GM23338 (cell line): ENCODE measurements around the gene CDV3. TPM values are rescaled to one million over a fixed set of nuclear protein-coding genes. Genes with fewer than 3 reads are reported as not detected.

Experiments used
- ATAC-seq: fragments of 200-7000 bp; cut with Tn5 transposase; 3 replicates; pipeline ENCODE4 v1.9.1; 2020
- DNase-seq: peaks from one replicate; pipeline ENCODE4 v3.0.0-alpha.2; 2015; ENCODE audit warnings: low spot score
- H2AFZ ChIP-seq: fragments of 200-600 bp; sonication (generic); 2 replicates; pipeline ENCODE4 v1.8.0; 2016; ENCODE audit warnings: antibody characterized with exemption, mild to moderate bottlenecking, moderate library complexity
- H3F3A ChIP-seq: fragments of 200-600 bp; sonication (generic); replicated peaks from 2 replicates; pipeline ENCODE4 v1.8.0; 2017; ENCODE audit warnings: antibody characterized with exemption, mixed run types, low read depth
- H3K27ac ChIP-seq: fragments of 200-600 bp; sonication (generic); 2 replicates; pipeline ENCODE4 v1.6.1; 2016; ENCODE audit warnings: low read depth
- H3K27me3 ChIP-seq: fragments of 200-600 bp; sonication (generic); 2 replicates; pipeline ENCODE4 v1.8.0; 2016; ENCODE audit warnings: mild to moderate bottlenecking, mixed run types, moderate library complexity; ENCODE audit not compliant: insufficient read depth
- H3K36me3 ChIP-seq: fragments of 200-600 bp; sonication (generic); 2 replicates; pipeline ENCODE4 v1.8.0; 2016; ENCODE audit warnings: mild to moderate bottlenecking; ENCODE audit not compliant: insufficient read depth
- H3K4me1 ChIP-seq: fragments of 200-600 bp; sonication (generic); 2 replicates; pipeline ENCODE4 v1.8.0; 2016; ENCODE audit warnings: mild to moderate bottlenecking, moderate library complexity; ENCODE audit not compliant: insufficient read depth
- H3K4me2 ChIP-seq: fragments of 200-600 bp; sonication (generic); 2 replicates; pipeline ENCODE4 v1.7.1; 2017; ENCODE audit warnings: mixed run types
- H3K4me3 ChIP-seq: fragments of 200-600 bp; sonication (generic); 2 replicates; pipeline ENCODE4 v1.6.1; 2016; ENCODE audit warnings: mixed run types
- H3K79me2 ChIP-seq: fragments of 200-600 bp; sonication (generic); replicated peaks from 2 replicates; pipeline ENCODE4 v1.8.0; 2017; ENCODE audit warnings: mild to moderate bottlenecking; ENCODE audit not compliant: insufficient read depth
- H3K9me2 ChIP-seq: fragments of 200-600 bp; sonication (generic); 2 replicates; pipeline ENCODE4 v1.8.0; 2017; ENCODE audit not compliant: insufficient read depth
- H4K20me1 ChIP-seq: fragments of 200-600 bp; sonication (generic); replicated peaks from 2 replicates; pipeline ENCODE4 v1.8.0; 2017; ENCODE audit warnings: mild to moderate bottlenecking; ENCODE audit not compliant: insufficient read depth
- H3K27ac Mint-ChIP-seq: 2 replicates; pipeline ENCODE4 v1.8.0; 2020; ENCODE audit warnings: inconsistent platforms, mild to moderate bottlenecking, moderate library complexity, mixed read lengths
- H3K27me3 Mint-ChIP-seq: 3 replicates; pipeline ENCODE4 v1.8.0; 2022; ENCODE audit warnings: low read depth, mild to moderate bottlenecking, moderate library complexity, mixed read lengths, inconsistent platforms; ENCODE audit not compliant: insufficient read depth, poor library complexity
- H3K36me3 Mint-ChIP-seq: 3 replicates; pipeline ENCODE4 v1.8.0; 2021; ENCODE audit warnings: low read depth, mild to moderate bottlenecking, inconsistent platforms, moderate library complexity, mixed read lengths
- H3K4me1 Mint-ChIP-seq: 3 replicates; pipeline ENCODE4 v1.8.0; 2020; ENCODE audit warnings: mild to moderate bottlenecking, inconsistent platforms, mixed read lengths
- H3K4me3 Mint-ChIP-seq: 3 replicates; pipeline ENCODE4 v1.8.0; 2021; ENCODE audit warnings: moderate library complexity, mild to moderate bottlenecking, inconsistent platforms, mixed read lengths
- H3K9me3 Mint-ChIP-seq: 3 replicates; pipeline ENCODE4 v1.8.0; 2020; ENCODE audit warnings: moderate library complexity, mild to moderate bottlenecking, inconsistent platforms, mixed read lengths
- CREB1 ChIP-seq: fragments of 250-450 bp; sonication (Bioruptor Pico); IDR thresholded peaks from 2 replicates; pipeline ENCODE4 v1.5.0; 2020; ENCODE audit warnings: low read depth, mild to moderate bottlenecking, moderate library complexity
- CTCF ChIP-seq, 2 experiments: fragments of 200-600 bp in 1 of 2; sonication (generic) in 1 of 2; conservative IDR thresholded peaks; 2 replicates each; pipeline versions ENCODE4 v1.5.1 to v1.6.1; 2016 to 2017; ENCODE audit warnings: antibody characterized with exemption in 2 of 2, low read depth in 2 of 2, mild to moderate bottlenecking in 2 of 2, moderate library complexity in 1 of 2
- ETS1 ChIP-seq: IDR thresholded peaks from 2 replicates; pipeline ENCODE4 v1.6.1; 2016; ENCODE audit warnings: antibody characterized with exemption
- EZH2 ChIP-seq: fragments of 200-600 bp; sonication (generic); IDR thresholded peaks from one replicate; pipeline ENCODE4 v1.8.0; 2017; ENCODE audit warnings: antibody characterized with exemption, mild to moderate bottlenecking, low read depth; ENCODE audit not compliant: unreplicated experiment
- EZH2phosphoT487 ChIP-seq: fragments of 200-600 bp; sonication (generic); IDR thresholded peaks from one replicate; pipeline ENCODE4 v1.8.1; 2018; ENCODE audit warnings: antibody characterized with exemption; ENCODE audit not compliant: unreplicated experiment
- JUNB ChIP-seq: IDR thresholded peaks from one replicate; pipeline ENCODE4 v1.6.1; 2016; ENCODE audit warnings: antibody characterized with exemption; ENCODE audit not compliant: unreplicated experiment
- NANOG ChIP-seq: IDR thresholded peaks from 2 replicates; pipeline ENCODE4 v1.6.1; 2016; ENCODE audit warnings: antibody characterized with exemption, borderline replicate concordance
- POLR2AphosphoS5 ChIP-seq: IDR thresholded peaks from 2 replicates; pipeline ENCODE4 v1.6.1; 2016; ENCODE audit warnings: antibody characterized with exemption, low read depth
- REST ChIP-seq: IDR thresholded peaks from one replicate; pipeline ENCODE4 v1.6.1; 2018; ENCODE audit warnings: antibody characterized with exemption; ENCODE audit not compliant: unreplicated experiment
- STAT1 ChIP-seq: IDR thresholded peaks from one replicate; pipeline ENCODE4 v1.6.1; 2016; ENCODE audit warnings: antibody characterized with exemption; ENCODE audit not compliant: unreplicated experiment
- ZNF331 ChIP-seq: fragments of 250-450 bp; sonication (Bioruptor Pico); IDR thresholded peaks from 2 replicates; pipeline ENCODE4 v1.5.0; 2020; ENCODE audit warnings: low read depth, mild to moderate bottlenecking, moderate library complexity
- polyA plus RNA-seq: library from polyadenylated mRNA; unstranded; fragments of >200 nt; fragmentation: Nextera tagmentation; extraction: Ambion mirVana; gene quantifications from 2 replicates; pipeline ENCODE4 v1.2.1, GENCODE V29; 2016
- total RNA-seq: library from RNA; depleted of rRNA; stranded (reverse); fragments of >200 nt; shearing (Covaris generic); gene quantifications from 2 replicates; pipeline ENCODE4 v1.2.3, GENCODE V29; 2014

The CDV3 gene
- total and polyA plus RNA-seq, 2 experiments from 2014 or later: 36.6 to 119 TPM

- no peak for TF ChIP-seq REST
- no peak for TF ChIP-seq CTCF (conservative IDR thresholded peaks at IDR 0.05; ENCODE audit: low read depth in 2 of 2)
- TF ChIP-seq JUNB: no peak
These were observed 1.6 kb downstream of the CDV3 start (continued) for GRCh38 chr3:133575086-133575485.

- H3K27ac ChIP-seq: peak overlapping the region; percentile 61; the same call in 1 of the 2 replicates
- peaks cover 49% of the 10 kb centered on the region for H3K36me3 ChIP-seq
- peak overlapping the region; percentile 60; the same call in 1 of the 2 replicates for H3K27ac Mint-ChIP-seq
- H3K4me1 Mint-ChIP-seq: peaks cover 28% of the 10 kb centered on the region
- no peak for ATAC-seq
- peaks cover 62% of the 10 kb centered on the region for H3K36me3 Mint-ChIP-seq
- H3K4me3 ChIP-seq: peak overlapping the region; percentile 90
- H3K4me1 ChIP-seq: peaks cover 21% of the 10 kb centered on the region
- H2AFZ ChIP-seq: no peak overlapping the region
- H3K79me2 ChIP-seq: peaks cover 70% of the 10 kb centered on the region
- peak overlapping the region; percentile 98 for H3K4me2 ChIP-seq
- H3K9me2 ChIP-seq: no peaks in the 10 kb centered on the region
- H3F3A ChIP-seq: no peaks in the 10 kb centered on the region
- no peaks in the 10 kb centered on the region for H3K27me3 ChIP-seq
- DNase-seq: no peak
- H3K9me3 Mint-ChIP-seq: no peaks in the 10 kb centered on the region
- H3K27me3 Mint-ChIP-seq: peaks cover 5% of the 10 kb centered on the region
- TF ChIP-seq NANOG (no peak), CTCF (conservative IDR thresholded peaks at IDR 0.05; ENCODE audit: low read depth in 2 of 2) (no peak), STAT1 (no peak), REST (no peak), ZNF331 (no peak), EZH2phosphoT487 (no peak), ETS1 (no peak), EZH2 (no peak), POLR2AphosphoS5 (no peak), CREB1 (CRISPR knock-in tag) (no peak)
- H4K20me1 ChIP-seq: peaks cover 58% of the 10 kb centered on the region
- peak overlapping the region; percentile 91 for H3K4me3 Mint-ChIP-seq
These were observed 2.7 kb downstream of the CDV3 start for GRCh38 chr3:133576169-133576568.
